NCI-H1105 treated with DMSO at 0.1 percent for 48 hours (cell line): ENCODE data around the gene PRKAG2.

Source experiments
- DNase-seq: peaks from one replicate; lab custom pipeline; 2025; lab: John Stamatoyannopoulos, UW

PRKAG2 gene

DNA sequence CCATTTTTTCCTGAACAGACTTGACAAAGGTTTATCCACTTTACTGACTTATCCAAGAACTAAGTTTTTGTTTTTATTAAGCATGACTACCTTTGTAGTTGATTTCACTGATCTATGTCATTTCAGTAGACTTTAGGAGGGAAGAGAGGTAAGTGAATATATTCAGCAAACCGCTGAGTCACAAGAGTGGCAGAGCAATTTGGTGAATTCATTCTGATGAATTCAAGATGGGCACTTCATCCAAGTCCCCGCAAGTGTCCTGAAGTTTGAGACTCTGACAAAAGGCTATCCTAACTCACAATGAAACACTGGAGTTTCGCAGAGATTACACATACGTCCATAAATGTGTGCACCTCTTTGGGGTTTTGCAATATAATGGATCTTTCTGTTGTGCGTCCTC, 255.0 kb downstream of the PRKAG2 start:
- no peak for DNase-seq

DNA sequence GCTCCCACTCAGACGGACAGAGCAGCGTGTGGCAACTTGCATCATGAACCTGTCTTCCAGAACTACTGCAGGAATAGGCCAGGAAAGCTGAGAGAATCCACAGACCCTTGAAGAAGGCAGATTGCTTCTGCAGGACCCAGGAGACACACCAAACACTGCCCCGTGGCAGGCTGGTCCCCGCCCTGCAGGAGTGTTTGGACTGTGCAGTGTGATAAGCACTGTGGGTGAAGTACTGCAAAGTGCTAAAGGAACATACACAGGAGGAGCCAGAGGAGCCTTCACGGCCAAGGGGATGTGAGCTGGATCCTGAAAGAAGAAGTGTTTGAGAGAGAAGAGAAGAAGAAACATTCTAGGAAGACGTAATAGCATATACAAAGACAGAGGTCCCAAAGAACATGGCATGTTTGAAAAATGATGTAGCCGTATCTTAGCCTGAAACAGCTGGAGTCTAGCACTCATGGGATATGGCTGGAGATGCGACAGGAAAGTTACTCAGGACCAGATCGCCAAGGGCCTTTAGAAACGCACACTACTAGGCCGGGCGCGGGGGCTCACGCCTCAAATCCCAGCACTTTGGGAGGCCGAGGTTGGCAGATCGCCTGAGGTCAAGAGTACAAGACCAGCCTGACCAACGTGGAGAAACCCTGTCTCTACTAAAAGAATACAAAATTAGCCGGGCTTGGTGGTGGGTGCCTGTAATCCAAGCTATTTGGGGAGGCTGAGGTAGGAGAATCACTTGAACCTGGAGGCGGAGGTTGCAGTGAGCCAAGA, 260.3 kb downstream of the PRKAG2 start:
- DNase-seq = no peak

DNA sequence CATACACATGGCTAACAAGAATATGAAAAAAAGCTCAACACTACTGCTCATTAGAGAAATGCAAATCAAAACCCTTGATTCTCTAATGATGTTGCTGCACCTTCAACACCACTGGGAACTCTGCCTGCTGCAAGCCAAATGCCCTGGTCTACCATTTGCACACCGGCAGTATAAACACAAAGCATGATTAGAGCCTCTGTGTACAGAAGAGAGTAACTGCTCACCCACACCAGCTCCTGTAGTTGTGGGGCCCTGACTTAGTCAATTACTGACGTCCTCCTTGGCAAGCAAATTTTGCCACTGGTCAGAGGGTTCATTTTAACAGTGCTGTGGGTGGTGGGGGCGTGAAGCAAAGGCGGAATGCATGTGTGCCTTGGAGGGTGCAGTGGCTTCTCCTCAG, 261.1 kb downstream of the PRKAG2 start:
- no peak for DNase-seq

DNA sequence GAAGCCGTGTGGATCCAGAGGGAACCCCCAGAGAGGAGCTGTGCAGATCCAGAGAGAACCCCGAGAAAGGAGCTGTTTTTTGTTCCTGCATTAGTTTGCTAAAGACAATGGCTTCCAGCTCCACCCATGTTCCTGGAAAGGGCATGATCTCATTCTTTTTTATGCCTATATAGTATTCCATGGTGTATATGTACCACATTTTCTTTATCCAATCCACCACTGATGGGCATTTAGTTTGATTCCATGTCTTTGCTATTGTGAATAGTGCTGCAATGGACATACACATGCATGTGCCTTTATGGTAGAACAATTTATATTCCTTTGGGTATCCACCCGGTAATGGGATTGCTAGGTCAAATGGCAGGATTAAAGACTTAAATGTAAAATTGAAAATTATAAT, 261.9 kb downstream of the PRKAG2 start:
- DNase-seq = no peak

DNA sequence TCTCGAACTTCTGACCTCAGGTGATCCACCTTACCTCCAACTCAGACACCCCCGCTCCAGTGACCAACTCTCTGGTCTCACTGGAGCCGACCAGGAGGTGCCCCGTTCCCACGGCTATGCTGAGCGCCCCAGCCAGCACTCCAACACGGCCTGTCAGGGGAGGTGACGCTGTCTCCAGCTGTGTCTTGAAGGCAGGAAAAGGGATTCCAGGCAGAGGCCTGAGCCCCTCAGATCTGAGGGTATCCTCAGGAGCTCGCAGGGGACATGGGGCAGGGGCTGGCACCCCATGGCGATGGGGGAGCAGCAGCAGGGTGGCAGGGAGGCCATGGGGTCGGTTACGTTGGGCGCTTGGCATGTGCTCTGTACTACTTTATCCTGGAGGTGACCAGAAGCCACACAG, 262.9 kb downstream of the PRKAG2 start:
- no peak for DNase-seq

DNA sequence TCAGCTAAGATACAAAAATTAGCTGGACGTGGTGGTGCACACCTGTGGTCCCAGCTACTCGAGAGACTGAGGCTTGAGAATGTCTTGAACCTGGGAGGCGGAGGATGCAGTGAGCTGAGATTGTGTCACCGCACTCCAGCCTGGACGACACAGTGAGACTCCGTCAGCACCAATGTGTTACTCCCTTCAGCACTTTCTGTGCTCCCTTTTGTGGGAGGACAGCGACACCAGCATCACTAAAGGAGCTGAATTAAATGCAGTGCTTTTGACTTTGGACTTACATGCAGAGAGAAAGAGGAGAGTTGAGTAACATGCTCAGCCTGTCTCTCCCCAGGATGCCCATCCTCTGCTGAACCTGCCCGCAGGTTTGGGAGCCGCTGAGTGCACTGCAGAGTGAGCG, 265.0 kb downstream of the PRKAG2 start:
- no peak for DNase-seq

DNA sequence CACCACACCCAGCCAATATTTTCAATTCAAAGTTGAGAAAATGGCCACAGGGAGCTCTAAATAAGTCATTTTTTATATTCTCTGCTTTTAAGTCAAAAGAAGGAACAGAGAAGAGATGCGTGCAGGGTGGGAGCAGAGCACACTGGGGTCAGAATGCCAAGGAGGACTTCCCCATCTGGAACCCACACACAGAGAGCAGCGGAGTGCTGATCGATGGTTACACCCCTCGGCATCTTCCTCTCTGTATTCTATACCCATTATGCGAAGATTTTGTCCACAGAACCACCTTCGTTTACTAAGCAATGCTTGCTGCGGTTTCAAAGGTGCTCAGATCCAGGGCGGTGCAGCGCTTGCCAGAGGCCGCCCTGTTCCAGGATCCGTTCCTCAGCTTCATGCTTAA, 265.9 kb downstream of the PRKAG2 start:
- no peak for DNase-seq

DNA sequence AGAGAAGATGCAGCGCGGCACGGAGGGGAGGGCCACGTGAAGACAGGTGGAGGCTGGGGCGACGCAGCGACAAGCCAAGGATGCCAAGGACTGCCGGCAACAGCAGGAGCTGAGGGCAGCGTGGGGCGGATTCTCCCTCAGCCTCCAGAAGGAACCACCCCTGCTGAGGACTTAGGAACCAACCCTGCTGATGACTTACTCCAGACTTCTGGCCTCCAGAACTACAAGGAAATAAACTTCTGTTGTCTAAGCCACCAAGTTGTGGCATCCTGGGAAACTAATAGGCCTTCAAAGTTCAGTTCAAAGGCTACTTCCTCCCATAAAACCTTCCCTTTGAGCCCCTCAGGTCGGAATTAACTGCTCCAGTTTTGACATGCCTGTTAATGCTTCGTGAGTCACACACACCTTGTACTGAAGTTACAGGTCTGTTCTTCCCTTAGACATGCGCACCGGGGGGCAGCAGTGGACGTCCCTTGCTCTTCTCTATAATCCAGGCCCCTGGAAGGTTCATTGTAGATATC, 268.8 kb downstream of the PRKAG2 start:
- no peak for DNase-seq

DNA sequence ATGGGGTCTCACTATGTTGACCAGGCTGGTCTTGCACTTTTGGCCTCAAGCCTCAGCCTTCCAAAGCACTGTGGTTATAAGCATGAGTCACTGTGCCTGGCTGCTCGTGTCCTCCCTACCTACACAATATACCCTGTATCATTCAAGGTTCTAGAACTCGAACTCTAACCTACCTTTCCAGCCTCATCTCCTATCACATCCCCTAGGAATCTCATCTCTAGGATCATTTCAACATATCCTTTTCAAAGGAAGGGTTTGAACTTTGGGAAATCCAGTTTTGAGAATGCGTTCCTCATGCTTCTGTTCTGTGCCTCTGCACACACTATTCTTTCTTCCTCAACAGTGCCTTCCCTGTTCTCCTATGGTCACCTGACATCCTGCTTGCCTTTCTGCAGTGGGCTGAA, 269.4 kb downstream of the PRKAG2 start:
- no peak for DNase-seq

DNA sequence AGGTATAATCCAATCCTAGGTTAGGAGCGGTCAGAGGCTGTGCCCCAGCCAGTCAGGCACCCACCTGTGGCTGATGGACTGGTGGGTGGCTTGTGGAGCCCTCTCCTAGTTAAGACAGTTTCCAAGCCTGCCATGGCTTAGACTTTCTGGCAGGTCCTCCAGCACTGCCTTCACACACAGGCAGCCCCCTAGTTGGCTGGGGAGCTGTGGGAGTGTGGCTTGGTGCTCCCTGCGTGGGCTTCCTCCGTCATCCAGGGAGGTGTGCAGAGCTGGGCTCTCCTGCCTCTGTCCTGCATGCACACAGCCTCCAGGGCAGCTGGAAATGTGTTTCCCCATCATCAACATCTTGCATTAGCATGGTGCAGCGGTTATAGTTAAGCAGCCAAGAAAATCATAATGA, 273.0 kb downstream of the PRKAG2 start:
- DNase-seq = no peak

DNA sequence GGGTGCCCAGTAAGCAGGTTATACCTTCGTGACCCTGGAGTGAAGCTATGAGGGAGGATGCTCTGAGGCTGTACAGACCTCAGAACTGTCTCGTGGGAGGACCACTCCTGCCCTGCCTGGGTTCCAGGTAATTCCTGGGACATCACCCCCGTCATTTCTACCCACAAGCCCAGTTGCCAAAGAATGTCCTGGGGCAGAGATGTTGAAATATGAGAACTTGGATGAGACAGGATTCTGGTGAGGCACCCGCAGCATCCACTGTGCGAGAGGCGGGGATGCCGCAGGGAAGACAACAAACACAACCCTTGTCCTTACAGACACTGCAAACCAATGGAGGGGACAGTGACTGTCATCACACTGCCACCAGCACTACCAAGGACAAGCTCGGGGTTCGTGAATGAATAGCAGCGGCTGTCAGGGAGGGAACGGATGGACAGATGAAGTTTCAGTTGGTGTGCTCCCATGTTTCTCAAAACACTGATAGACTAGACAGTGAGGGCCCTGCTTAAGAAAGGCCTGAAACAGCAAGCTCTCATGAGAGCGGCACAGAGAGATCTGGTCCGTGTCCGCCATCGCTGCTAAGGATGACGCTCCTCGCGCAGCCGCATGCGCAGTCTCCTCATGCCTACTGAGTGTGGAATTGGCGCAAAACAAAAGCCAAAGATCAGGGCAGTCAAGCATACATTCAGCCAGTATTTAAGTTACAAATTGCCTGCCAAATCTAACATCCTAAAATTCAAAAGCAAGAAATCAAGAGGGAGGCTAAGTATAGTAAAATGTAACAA, 275.2 kb downstream of the PRKAG2 start:
- no peak for DNase-seq

DNA sequence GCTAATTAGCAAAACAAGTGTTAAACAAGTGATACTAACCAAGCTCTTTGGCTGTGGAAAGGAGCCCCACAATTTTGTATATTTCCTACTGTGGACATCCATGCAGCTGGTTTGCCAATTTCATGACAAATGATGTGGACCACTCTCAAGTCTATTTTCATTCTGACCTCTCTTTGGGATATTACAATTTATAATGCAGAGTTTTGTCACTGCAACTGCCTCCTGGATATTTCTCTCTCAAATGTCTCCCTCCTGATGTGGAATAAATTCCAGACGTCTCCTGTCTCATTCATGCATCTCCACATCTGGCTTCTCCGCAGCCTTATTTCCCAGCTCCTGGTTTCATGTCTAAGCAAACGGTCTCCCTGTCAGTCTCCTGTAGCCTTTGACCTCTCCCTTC, 276.6 kb downstream of the PRKAG2 start:
- DNase-seq = no peak

DNA sequence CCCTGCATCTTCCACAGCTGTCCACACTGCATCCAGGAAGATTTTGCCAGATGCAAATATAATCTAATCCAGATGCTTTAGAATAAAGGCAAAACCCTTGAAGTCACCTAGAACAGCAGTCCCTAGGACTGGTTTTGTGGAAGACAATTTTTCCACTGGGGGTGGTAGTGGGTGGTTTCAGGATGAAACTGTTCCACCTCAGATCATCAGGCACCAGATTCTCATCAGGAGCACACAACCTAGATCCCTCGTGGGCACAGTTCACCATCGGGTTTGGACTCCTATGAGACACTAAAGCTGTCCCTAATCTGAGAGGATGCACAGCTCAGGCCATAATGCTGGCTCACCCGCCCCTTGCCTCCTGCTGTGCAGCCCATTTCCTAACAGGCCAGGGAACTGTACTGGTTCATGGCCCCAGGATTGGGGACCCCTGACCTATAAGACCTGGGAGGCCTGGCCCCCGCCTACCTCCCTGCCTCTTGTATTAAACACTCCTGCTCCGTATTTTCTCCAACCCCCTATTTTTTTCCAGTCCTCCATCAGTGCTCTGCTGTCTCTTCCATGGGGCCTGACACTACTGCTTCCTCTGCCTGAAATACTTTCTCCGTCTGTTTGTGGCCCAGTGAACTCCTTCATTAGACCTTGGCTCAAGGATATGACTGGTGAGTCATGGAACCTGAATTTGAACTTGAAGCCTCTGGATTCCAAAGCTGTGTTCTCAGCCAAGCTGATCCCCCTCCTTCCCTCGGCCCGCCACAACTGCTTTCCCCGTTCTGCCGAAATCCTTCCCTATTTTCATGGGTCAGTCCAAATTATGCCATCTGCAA, 277.3 kb downstream of the PRKAG2 start:
- no peak for DNase-seq

DNA sequence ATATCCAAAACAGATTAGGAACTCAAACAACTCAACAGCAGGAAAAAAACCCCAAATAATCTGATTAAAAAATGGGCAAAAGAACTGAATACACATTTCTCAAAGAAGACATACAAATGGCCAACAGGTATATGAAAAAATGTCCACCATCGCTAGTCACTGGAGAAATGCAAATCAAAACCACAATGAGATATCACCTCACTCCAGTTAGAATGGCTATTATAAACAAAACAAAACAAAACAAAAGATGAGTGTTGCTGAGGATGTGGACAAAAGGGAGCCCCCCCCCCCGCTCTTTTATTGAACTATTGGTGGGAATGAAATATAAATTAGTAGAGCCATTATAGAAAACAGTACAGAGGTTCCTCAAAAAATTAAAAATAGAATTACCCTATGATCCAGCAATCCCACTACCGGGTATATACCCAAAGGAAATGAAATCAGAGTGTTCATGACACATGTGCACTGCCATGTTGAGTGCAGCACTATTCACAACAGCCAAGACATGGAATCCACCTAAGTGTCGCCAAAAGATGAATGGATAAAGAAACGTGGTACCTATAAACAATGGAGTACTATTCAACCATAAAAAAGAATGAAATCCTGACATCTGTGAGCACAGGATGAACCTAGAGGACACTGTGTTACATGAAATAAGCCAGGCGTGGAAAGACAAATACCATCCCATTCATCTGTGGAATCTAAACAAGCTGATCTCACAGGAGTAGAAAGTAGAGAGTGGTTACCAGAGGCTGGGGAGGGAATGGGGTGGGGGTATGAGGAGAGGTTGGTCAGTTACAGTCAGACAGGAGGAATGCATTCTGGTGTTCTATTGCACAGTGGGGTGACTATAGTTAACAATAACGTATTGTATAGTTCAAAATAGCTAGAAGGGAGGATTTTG, 279.1 kb downstream of the PRKAG2 start:
- no peak for DNase-seq

DNA sequence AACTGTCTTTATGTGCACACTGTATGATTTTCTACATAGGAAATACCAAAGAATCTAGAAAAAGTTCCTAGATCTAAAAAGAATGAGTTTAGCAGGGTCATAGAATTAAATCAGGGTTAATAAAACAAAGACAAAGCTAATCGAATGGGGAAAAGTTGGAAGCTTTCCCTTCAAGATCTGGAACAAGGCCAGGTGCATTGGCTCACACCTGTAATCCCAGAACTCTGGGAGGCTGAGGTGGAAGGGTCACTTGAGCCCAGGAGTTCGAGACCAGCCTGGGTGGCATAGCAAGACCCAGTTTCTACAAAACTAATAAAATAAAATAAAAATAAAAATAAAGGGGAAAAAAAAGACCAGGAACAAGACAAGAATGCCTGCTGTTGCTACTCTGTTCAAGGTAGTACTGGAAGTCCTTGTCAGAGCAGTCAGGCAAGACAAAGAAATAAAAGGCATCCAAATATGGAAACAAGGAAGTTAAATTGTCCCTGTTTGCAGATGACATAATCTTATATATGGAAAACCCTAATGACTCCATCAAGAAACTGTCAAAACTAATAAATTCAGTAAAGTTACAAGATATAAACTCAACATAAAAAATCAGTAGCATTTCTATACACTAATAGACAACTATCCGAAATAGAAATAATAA, 281.1 kb downstream of the PRKAG2 start:
- no peak for DNase-seq

DNA sequence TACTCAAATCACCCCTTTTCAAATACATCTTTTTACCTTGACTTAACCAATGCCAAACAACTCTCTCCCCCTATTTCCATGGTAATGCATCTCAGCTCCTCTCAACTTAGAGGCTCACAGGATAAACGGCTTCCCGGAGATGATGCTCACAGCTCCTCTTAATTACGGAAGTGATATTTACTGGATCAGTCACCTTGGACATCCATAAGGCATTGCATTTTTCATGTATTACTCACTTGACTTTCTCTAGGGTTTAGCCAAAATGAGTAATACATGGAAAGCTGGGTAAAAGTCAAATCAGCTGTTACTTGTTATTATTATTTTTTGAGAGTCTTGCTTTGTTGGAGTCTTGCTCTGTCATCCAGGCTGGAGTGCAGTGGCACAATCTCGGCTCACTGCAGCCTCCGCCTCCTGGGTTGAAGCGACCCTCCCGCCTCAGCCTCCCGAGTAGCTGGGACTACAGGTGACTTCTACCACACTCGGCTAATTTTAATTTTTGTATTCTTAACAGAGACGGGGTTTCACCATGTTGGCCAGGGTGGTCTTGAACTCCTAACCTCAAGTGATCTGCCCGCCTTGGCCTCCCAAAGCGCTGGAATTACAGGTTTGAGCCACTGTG, 283.9 kb downstream of the PRKAG2 start:
- no peak for DNase-seq

DNA sequence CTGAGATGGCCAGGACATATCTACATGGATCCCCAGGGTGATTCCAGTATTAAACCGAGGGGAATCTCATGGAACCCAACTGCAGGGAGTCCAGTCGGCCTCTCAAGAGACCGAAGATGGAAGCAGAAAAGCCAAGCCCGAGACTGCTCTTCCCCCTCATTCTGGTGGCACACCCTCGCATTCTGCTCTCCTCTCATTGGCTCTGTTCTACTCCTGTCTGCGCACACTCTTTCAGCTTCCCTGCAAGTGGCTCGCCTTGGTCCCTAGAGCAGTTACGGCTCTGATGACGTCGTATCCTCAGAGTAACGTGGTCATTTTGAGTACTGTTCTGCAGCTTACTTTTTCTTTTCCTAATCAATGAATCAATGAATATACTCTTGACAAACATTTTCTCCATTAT, 284.6 kb downstream of the PRKAG2 start:
- DNase-seq = no peak

DNA sequence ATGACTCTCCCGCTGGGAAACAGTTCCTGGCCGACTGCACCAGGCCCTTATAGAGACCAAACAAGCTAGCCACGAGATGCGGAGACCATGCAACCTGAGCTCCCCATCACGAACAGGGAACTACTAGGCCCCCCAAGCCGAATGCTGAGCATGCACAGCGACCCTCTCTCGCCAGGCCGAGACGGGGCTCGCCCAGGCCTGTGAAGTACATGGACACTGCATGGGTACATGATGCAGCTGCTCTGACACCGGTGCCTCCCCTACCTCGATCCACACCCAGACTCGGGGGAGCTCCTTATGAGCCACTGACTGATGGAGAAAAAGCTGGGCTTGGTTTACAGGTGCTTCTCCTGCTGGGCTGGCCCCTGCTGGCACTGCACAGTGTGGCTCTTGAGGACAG, 285.0 kb downstream of the PRKAG2 start:
- DNase-seq = no peak

DNA sequence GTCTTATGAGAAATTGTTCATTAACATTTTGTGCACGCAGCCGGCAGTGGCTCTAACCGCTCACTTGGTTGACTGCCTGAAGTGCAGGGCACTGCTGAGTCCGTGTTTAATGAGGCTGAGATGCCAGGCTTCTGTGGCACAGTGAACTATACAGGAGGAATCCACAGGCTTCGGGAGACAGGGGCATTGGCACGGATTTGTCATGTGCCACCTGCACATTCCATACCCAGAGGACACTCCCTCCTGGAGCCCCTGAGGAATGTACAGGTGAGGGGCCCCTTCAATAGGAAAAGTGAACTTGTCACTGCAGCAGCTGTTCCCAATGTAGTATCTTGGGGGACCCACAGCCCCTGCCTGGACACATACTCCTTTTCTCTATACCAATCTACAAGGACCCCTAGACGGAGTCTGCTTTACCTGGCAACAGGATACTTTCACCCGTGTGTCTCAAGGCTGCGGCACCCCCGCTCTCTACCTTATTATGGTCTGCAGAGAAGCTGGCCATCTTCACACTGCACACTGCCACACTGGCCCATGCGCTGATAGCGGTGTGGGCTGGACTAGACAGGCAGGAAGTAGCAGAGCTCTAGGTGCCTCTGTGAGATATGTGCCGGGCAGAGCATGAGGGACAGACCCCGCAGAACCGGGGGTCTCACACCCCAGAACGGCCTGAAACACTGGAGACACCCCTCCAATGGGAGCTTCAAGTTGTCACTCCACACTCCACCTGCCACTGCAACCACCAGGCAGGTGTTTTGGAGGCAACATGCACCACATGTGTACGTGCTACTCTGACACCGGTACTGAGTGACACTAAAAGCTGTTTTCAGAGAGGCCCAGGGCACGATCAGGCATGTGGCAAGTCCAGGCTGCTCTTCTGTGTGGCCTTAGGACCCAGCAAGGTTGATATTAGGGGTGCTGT, 285.8 kb downstream of the PRKAG2 start:
- no peak for DNase-seq
